Psoas muscle (tissue), 8 donors: ENCODE data around the gene SHISA5. TPM values are rescaled to one million over a fixed set of nuclear protein-coding genes. Genes with fewer than 3 reads are reported as not detected.

ENCODE experiments used
- ATAC-seq, 4 donors: fragments of 200-7000 bp; cut with Tn5 transposase; one replicate each; pipeline ENCODE4 v1.9.1; 2020; ENCODE audit warnings: moderate library complexity in 3 of 4, mild to moderate bottlenecking in 2 of 4
- DNase-seq, 2 donors: peaks; one replicate each; pipeline ENCODE4 v3.0.0-alpha.2; 2020
- H3K27ac ChIP-seq: fragments of 200-600 bp; one replicate; pipeline ENCODE4 v1.8.0; 2022
- H3K27me3 ChIP-seq, 3 donors: fragments of 200-600 bp in 1 of 3; one replicate each; pipeline versions ENCODE4 v1.6.1 to v1.8.0; 2013 to 2022; ENCODE audit warnings: low read length in 2 of 3, mild to moderate bottlenecking in 2 of 3, moderate library complexity in 1 of 3; ENCODE audit not compliant: insufficient read depth in 3 of 3
- H3K36me3 ChIP-seq, 2 donors: fragments of 200-600 bp in 1 of 2; one replicate each; pipeline versions ENCODE4 v1.6.1 to v1.8.0; 2013 to 2022; ENCODE audit warnings: low read depth in 1 of 2, mild to moderate bottlenecking in 1 of 2, moderate library complexity in 1 of 2; ENCODE audit not compliant: insufficient read depth in 1 of 2
- H3K4me1 ChIP-seq: fragments of 200-600 bp; one replicate; pipeline ENCODE4 v1.8.0; 2022
- H3K4me3 ChIP-seq: fragments of 200-600 bp; one replicate; pipeline ENCODE4 v1.8.0; 2022; ENCODE audit warnings: mild to moderate bottlenecking
- H3K9me3 ChIP-seq: fragments of 200-600 bp; one replicate; pipeline ENCODE4 v1.8.0; 2022
- CTCF ChIP-seq: fragments of 200-600 bp; IDR thresholded peaks from one replicate; pipeline ENCODE4 v1.8.0; 2022; ENCODE audit warnings: antibody characterized with exemption
- WGBS, 3 donors: extraction: QIAGEN DNeasy Blood & Tissue Kit; methylation state at CpG; one replicate each; pipeline versions ENCODE4 v1.1.6 to v1.1.7; 2013; 5-methylcytosine and 5-hydroxymethylcytosine counted together
- intact Hi-C, 2 donors: fragments of 100-400 bp; cut with DNase I; formaldehyde crosslinking; loops; one replicate each; pipeline versions ENCODE4 v1.11.0 to v1.14.2; 2022
- polyA plus RNA-seq, 3 donors: library from polyadenylated mRNA; stranded (reverse); fragments of 200-250 nt; gene quantifications; one replicate each; pipeline ENCODE4 v1.2.3, GENCODE V29; 2013
- total RNA-seq, 4 donors: library from RNA; stranded (reverse); fragmentation: NEBNext Ultra II Directional in 2 of 4; extraction: Animal tissue kit (Norgen Biotek cat#: 25700) in 2 of 4; gene quantifications; one replicate each; pipeline versions ENCODE4 v1.2.1 to v1.2.4, GENCODE V29; 2021 to 2023
- donor health status: healthy with polysubstance abuse.
- donor health status: DM: no; HTN: no; CAD: no; lungs with moderate emphysema.
- donor health status: Bipolar disorder and iron deficiency.
- donor health status: healthy.
- donor health status: DM: yes; HTN: yes; CAD: no.
- donor health status: DM: no; HTN: no; CAD: no.
- donor health status: DM: no; HTN: no; CAD: no.
- donor health status: DM: yes; HTN: yes; CAD: no.

The SHISA5 gene
- total and polyA plus RNA-seq, 7 donors: 16.9 to 34.7 (median 24.3) TPM

GRCh38 chr3:48446425-48447193, 57.4 kb downstream of the SHISA5 start, which contains the start of gene ATRIP:
Gene ATRIP (plus strand): TSS chr3:48446737. CDS start chr3:48446846, 109 bp downstream.
- peak; percentile 93 to 95 for DNase-seq
- WGBS, 3 donors: 0 to 1% (median 1%) methylated on average over 82 to 91 of the region's 91 CpGs
- Histone ChIP-seq H3K36me3 (peaks cover 0 to 46% of the 10 kb centered on the region in 2 donors), H3K27ac (peak within 1 kb of the TSS; percentile 97), H3K4me3 (peak within 1 kb of the TSS; percentile 94), H3K9me3 (no peaks in the 10 kb centered on the region), H3K27me3 (no peaks in the 10 kb centered on the region), H3K4me1 (peaks cover 22% of the 10 kb centered on the region)
- peak; percentile 98 to 100 (median 100) for ATAC-seq
- intact Hi-C loops: no loop called here
- TF ChIP-seq CTCF: no peak

DNA sequence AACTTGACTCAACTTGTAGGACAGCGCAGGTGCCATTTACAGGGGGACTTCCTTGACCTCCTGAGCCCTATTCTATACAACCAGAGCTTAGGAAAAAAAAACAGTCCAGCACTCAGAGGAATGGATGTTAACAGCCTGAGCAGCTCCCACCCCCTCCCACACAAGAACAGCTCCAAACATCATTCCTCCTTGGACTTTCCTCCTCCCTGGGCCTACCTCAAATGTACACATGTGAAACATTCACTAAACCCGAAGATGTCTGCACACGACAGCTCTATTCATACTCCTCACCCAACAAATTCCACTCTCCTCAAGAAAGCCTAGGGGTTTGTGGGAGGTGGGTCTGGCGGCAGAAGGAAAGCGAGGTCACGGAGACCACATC, 57.9 kb downstream of the SHISA5 start:
- H3K27me3 ChIP-seq: no peaks in the 10 kb centered on the region
- 12 to 13% (median 12%) methylated on average over 6 of the region's 6 CpGs for WGBS, 3 donors
- DNase-seq (no peak), ATAC-seq (no peak)
- TF ChIP-seq CTCF: no peak
- intact Hi-C loops: no loop called here
- H3K4me3 ChIP-seq: peak overlapping the region; percentile 94
- H3K27ac ChIP-seq: peak overlapping the region; percentile 97
- H3K9me3 ChIP-seq: no peaks in the 10 kb centered on the region
- H3K4me1 ChIP-seq: peaks cover 28% of the 10 kb centered on the region
- peaks cover 0 to 45% of the 10 kb centered on the region in 2 donors for H3K36me3 ChIP-seq

GRCh38 chr3:48445277-48445882, 58.6 kb downstream of the SHISA5 start:
- peak overlapping the region; percentile 94 for H3K4me3 ChIP-seq
- ATAC-seq: no peak
- no peaks in the 10 kb centered on the region for H3K9me3 ChIP-seq
- intact Hi-C loops: no loop called here
- 64 to 86% (median 65%) methylated on average over 6 of the region's 6 CpGs for WGBS, 3 donors
- TF ChIP-seq CTCF: no peak
- H3K27ac ChIP-seq: peak overlapping the region; percentile 97
- peaks cover 32% of the 10 kb centered on the region for H3K4me1 ChIP-seq
- peaks cover 0 to 39% of the 10 kb centered on the region in 2 donors for H3K36me3 ChIP-seq
- no peak for DNase-seq
- no peaks in the 10 kb centered on the region for H3K27me3 ChIP-seq

DNA sequence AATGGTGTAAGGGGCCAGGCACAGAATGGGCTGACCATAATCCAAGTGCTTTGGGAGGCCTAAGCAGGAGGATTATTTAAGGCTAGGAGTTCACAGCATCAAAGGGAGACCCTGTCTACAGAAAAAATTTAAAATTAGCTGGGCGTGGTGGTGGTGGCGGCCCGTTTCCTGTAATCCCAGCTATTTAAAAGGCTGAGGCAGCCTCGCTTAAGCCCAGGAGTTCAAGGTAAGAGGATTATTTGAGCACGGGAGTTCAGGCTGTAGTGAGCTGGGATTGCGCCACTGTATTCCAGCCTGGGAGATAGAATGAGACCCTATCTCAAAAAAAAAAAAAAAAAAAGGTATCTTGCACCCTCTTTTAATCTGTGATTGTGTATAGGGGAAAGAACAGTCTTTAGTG, 62.0 kb downstream of the SHISA5 start:
- H3K4me1 ChIP-seq: peaks cover 30% of the 10 kb centered on the region
- DNase-seq (no peak), ATAC-seq (no peak)
- peak overlapping the region; percentile 36 for H3K27ac ChIP-seq
- 74 to 78% (median 75%) methylated on average over 6 of the region's 6 CpGs for WGBS, 3 donors
- peaks cover 0 to 36% of the 10 kb centered on the region in 2 donors for H3K36me3 ChIP-seq
- no peak for TF ChIP-seq CTCF
- intact Hi-C loops: no loop called here
- no peaks in the 10 kb centered on the region for H3K27me3 ChIP-seq
- no peak overlapping the region for H3K4me3 ChIP-seq
- no peaks in the 10 kb centered on the region for H3K9me3 ChIP-seq
